Activated CD4-positive, alpha-beta T cell treated with anti-CD3 and anti-CD28 coated beads for 4 hours (primary cell): ENCODE data around the gene ARHGAP9.

Experiments
- DNase-seq, 2 donors: peaks; one replicate each; pipeline ENCODE4 v3.0.0-alpha.2; 2020

The ARHGAP9 gene

DNA sequence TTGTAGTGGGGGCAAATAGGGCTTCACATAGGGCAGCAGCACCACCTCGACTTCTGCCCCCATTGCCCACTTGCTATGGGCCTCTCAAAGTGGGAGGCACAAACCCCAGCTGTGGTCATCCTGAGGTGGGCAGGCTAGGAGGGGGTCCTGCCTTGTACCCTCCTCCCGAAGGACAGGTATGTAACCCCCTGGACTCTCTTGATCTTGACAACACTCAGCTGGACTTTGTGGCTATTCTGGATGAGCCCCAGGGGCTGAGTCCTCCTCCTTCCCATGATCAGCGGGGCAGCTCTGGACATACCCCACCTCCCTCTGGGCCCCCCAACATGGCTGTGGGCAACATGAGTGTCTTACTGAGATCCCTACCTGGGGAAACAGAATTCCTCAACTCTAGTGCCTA is 8.0 kb downstream of the ARHGAP9 start:
- DNase-seq: no peak

DNA sequence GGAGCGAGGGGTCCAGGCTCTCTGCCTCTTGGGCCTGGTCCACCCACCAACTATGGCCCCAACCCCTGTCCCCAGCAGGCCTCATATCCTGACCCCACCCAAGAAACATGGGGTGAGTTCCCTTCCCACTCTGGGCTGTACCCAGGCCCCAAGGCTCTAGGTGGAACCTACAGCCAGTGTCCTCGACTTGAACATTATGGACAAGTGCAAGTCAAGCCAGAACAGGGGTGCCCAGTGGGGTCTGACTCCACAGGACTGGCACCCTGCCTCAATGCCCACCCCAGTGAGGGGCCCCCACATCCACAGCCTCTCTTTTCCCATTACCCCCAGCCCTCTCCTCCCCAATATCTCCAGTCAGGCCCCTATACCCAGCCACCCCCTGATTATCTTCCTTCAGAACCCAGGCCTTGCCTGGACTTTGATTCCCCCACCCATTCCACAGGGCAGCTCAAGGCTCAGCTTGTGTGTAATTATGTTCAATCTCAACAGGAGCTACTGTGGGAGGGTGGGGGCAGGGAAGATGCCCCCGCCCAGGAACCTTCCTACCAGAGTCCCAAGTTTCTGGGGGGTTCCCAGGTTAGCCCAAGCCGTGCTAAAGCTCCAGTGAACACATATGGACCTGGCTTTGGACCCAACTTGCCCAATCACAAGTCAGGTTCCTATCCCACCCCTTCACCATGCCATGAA is 8.6 kb downstream of the ARHGAP9 start:
- DNase-seq: no peak

DNA sequence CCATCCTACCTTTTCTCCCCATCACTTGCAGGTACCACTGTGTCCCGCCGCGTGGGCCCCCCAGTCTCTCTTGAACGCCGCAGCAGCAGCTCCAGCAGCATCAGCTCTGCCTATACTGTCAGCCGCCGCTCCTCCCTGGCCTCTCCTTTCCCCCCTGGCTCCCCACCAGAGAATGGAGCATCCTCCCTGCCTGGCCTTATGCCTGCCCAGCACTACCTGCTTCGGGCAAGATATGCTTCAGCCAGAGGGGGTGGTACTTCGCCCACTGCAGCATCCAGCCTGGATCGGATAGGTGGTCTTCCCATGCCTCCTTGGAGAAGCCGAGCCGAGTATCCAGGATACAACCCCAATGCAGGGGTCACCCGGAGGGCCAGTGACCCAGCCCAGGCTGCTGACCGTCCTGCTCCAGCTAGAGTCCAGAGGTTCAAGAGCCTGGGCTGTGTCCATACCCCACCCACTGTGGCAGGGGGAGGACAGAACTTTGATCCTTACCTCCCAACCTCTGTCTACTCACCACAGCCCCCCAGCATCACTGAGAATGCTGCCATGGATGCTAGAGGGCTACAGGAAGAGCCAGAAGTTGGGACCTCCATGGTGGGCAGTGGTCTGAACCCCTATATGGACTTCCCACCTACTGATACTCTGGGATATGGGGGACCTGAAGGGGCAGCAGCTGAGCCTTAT is 9.2 kb downstream of the ARHGAP9 start:
- no peak for DNase-seq

DNA sequence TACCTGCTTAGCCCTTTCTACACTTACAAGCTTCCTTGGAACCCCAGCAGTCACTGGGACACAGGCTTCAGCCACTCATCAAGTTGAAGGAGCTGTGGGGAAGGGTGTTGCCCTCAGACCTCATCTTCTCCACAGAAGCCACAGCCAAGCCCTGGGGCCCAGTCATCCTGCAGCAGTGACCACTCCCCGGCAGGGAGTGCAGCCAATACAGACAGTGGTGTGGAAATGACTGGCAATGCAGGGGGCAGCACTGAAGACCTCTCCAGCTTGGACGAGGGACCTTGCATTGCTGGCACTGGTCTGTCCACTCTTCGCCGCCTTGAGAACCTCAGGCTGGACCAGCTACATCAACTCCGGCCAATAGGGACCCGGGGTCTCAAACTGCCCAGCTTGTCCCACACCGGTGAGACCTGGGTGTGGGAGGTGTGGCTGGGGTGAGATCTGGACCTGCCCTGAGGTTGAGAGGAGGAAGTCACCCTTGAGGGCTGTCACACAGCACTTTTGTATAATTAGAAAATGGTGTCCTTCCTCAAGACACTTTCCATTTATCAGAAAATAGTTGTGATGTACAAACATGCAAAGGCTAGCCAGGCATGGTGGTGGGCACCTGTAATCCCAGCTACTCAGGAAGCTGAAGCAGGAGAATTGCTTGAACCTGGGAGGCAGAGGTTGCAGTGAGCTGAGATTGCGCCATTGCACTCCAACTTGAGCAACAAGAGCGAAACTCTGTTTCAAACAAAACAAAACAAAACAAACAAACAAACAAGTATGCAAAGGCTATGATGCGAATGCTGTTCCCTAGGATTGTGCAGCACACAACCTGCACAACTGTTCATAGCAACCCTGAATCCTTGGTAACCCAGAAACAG is 10.1 kb downstream of the ARHGAP9 start:
- no peak for DNase-seq

DNA sequence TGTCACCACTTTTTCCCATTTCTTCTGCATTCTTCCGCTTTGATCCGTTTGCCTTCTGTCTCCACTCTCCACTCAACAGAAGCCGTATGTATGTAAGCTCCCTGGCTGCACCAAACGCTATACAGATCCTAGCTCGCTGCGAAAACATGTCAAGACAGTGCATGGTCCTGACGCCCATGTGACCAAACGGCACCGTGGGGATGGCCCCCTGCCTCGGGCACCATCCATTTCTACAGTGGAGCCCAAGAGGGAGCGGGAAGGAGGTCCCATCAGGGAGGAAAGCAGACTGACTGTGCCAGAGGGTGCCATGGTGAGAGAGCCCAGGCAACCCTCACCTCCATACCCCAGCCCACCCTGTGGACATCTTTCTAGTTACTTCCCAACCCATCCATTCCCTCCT is 11.8 kb downstream of the ARHGAP9 start:
- DNase-seq: no peak

DNA sequence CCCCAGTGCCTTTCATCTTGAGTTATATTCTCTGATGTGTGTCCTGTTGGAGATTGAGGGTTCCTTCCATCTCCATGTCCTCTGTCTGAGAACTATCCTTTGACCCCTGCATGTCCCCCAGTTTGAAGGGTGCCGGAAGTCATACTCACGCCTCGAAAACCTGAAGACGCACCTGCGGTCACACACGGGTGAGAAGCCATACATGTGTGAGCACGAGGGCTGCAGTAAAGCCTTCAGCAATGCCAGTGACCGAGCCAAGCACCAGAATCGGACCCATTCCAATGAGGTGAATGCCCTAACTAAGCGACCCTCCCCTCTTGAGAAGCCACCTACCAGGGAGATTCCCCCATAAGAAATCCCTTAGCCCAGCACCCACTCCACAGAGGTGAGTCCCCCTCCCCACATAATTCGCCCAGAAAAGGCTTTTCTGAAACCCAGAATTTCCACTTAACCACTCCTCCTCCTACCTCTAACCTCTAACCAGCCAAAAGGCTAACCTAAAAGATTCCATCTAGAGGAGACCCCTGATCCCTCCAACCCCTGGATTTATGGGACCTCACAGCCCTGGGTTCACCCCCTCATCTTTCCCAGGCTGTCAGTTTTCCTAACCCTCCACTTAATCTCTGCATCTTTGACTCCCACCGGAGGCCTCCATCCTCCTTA is 12.3 kb downstream of the ARHGAP9 start:
- no peak for DNase-seq

DNA sequence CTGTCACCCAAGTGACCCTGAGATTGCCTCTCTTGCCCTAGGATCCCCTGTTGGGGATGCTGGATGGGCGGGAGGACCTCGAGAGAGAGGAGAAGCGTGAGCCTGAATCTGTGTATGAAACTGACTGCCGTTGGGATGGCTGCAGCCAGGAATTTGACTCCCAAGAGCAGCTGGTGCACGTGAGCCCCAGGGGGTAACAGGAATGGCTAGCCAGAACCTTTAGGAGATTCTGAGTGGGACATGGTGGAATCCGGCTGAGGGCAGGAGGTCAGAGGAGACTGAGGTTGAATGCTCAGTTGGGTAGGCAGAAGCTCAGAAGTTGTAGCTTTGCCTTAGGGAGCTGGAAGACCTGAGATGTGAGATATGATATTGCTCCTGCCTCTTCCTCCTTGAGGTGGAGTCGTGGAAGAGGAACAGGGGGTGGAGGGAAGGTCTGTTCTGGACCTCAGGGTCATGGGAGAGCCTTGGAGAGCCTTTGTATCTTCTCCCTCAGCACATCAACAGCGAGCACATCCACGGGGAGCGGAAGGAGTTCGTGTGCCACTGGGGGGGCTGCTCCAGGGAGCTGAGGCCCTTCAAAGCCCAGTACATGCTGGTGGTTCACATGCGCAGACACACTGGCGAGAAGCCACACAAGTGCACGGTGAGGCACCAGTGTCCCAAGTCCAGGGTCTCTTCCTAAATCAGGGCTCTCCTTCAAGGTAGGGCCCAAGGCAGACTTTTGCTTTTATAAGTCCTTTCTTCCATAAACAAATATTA is 13.7 kb downstream of the ARHGAP9 start:
- DNase-seq: no peak

DNA sequence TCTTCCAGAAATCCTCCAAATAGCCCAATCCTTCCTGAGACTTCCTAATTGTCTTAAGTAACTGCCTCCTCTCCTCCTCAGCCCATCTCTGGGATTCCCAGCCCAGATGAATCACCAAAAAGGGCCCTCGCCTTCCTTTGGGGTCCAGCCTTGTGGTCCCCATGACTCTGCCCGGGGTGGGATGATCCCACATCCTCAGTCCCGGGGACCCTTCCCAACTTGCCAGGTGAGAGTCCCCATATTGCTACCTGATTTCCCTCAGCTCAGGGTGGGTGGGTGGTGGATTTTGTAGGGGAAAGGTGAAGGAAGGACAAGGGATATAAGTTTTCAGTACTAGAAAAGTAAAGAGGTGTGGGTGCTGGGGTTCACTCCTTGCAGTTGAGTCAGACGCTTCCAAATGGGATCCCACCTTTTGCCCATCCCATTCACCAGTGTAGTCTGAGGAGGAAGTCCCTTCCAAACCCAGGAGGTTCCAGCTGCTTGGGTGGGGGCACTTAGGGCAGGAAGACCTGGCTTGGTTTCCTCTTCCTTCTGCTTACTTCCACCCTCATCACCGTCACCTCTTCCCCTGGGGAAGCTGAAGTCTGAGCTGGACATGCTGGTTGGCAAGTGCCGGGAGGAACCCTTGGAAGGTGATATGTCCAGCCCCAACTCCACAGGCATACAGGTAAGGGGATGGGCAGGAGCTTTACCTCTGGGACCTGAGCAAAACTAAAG is 14.5 kb downstream of the ARHGAP9 start:
- DNase-seq: no peak

DNA sequence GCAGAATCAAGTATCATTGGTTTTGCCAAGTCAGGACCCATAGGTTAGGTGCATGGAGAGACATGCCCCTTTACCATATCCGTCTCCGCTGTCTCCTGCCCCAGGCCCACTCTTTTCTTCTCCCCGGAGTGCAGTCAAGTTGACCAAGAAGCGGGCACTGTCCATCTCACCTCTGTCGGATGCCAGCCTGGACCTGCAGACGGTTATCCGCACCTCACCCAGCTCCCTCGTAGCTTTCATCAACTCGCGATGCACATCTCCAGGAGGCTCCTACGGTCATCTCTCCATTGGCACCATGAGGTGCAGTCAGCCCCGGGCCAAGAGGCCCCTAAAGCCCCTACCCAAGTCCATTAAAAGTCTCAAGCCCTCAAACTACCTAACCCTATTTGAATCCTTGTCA is 15.1 kb downstream of the ARHGAP9 start:
- no peak for DNase-seq

DNA sequence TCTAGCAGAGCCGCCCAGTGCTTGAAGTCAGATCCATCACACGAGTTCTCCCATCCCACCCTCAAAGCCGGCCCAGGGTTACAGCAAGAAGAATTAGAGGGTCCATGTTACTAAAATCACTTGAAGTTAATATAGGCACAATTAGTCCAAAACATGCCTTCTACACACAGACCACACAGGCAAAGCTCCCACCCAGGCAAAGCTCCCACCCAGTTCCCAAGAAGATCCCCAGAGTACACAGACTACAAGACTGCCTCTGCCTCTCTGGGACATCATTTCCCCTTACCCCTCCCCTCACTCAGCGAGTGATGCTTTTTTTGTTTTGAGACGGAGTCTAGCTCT is 16.8 kb downstream of the ARHGAP9 start:
- no peak for DNase-seq

DNA sequence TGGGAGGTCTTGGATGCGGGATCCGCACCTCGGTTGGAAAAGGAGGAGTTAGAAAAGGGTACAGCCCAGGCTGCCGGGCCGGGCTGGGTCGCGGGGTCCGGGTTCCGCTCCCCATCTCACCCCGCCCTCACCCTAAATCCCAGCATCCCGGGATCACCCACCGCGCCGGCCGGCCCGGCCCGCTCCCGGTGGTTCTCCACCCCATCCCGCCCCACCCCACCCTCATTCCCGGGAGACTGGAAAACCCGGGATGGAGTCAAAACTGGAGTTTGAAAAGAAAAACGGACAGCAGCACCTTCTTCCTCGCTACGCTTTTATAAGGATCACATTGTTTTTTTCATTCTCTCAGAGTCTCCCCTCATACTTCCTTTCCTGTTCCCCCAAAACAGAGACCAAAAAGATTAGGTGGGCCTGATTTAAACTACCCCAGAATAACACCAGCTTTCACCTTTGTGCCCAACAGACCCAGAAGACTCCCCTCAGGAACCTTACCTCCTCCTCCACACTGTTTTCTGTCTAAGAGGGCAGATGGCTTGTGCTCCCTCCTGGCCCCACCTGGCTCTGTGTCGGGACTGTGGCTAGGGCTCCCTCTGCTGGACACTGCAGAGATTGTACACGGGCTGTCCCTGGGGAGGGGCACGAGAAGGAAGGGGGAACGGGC is 17.3 kb downstream of the ARHGAP9 start:
- peak; percentile 85 to 91 for DNase-seq

DNA sequence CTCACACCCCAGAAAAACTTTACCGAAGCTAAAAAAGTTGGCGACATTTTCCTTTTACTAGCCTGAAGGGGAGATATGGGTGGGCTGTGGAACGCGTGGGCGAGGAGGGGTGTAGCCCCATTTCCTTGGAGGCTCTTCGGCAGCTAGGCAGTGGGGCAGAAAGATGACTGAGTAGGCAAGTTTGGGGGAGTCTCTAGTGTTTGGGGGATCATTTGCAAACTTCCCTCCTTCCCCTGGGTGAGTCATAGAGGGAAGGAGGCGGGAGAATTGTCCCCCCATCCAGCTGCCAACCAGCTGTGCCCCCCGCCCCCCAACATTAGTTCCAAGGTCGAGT is 17.8 kb downstream of the ARHGAP9 start:
- peak in 1 of 2 donors; percentile 30 for DNase-seq

DNA sequence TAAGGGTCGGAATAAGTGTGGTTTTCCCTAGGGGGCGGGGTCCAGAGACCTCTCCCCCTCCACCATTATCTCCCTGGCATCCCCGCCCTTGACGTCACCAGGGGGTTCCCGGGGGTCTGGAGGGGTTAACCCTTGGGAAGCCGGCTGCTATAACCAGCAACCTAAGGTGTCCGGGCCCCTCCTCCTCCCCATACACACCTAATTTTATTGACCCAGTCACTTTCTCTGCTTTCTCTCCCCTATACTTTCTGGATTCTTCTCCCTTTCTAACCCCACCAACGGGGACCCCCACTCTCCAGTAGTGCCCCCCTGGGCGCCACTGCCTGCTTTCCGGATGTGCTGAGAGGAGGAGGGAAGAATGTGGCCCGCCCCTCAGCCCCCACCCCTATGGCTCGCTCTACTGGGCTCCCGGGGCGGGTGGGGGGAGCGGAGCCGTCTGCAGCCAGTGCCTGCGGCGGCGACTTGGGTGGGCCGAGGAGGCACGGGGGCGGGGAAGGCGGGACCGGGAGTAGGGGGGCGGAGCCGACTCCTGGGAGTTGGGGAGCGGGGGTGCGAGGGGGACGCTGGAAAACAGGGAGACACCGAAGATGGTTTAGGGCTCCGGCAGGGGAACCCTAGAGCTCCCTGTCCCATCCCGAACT is 18.3 kb downstream of the ARHGAP9 start:
- peak in 1 of 2 donors; percentile 37 for DNase-seq

DNA sequence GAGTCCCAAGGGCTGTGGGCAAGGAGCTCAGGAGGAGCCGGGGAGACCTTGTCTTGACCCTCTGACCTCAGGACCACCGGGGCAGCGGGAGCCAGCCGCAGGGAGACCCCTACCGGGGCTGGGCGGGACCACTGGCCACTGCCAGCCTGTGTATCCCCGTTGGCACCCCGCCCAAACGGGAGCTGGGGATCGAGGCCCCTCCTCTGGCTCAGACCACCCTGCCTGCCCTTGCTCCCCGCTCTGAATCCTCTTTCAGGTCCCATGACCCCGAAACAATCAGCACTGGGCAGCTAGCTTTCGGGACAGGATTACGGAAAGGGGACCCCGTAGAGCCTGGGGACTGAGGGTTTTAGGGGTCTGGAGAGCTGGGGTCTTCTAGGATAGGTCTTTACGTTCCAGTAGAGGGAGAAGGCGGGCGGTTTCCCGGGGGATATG is 18.8 kb downstream of the ARHGAP9 start:
- no peak for DNase-seq

DNA sequence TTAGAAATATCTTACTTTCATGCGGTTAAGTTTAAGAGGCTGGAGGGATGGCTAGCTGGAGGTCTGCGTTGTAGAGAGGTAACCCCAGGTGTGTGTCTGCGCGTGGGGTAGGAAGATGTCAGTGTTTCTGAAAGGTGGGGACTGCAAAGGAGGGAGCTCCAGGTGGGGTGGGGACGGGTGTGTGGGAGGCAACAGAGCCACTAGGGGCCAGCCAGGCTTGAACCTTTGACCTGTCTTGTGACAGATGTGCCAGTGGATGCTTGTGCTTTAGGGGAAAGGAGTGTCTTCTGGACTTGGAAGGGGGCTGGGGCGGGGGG is 19.2 kb downstream of the ARHGAP9 start:
- DNase-seq: no peak

DNA sequence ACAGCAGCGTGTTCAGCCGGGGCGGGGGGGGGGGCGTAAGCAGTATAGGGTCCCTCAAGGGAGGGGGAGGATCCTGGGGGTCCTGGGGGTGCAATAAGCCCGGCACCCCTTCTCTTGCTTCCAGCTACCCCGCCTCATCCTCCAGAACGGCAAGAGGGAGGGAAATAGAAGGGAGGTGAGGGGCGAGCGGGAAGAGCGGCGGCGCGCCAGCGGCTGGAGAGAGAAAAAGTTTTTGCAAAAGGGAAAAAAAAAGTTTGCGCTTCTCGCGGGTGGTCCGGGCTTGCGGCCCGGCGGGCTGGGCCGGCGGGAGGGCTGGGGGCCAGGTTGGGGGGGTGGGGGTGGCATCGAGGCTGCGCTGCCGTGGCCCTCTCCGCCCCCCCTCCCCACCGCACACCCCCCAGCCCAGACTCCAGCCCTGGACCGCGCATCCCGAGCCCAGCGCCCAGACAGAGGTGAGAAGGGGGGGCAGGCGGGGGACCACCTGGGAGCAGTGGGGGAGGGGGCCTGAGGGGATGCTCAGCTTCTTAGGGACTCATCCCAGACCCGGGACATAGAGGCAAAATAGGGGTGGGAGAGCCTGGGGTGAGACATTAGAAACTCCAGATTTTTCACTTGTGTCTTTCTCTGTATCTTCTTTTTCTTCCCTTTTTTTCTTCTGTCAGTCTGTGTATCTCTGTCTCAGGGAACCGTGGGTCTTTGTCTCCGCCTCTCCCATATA is 19.8 kb downstream of the ARHGAP9 start, which contains the start of gene GLI1:
GLI1 (plus strand) TSS at position 36 of the 718 bp plus-strand sequence. CDS start 3,907 bp downstream, outside the sequence.
- DNase-seq: no peak

DNA sequence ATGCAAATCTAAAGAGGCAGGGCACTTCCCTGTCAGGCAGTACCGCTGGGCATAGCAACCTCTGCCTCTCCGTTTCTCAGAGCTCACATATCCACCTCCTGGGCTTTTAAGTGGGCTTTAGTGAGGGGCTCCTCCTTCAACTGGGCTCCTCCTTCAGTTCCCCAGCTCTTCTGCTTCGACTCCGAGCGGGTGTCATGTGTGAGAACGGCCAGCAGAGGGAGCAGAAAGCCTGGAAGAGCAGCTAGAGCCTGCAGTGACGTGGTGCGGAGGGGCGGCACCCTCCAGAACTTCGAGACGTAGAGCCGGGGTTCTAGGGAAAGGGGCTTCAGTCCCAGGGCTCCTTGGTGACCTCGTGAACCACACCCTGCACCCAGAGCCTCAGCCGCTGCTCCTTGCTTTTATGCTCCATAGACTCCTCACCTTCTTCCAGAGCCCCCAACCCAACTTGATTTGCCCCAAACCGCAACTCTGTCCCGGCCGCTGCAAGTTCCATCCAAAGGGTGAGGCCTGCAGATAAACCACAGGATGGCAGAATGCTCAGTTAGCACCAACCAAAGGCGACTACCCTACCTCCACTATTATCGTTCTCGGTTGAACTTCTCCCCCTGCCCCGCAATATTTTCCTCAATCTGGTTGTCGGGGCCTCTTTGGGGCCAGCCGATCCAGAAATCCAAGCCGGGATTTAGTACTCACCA is 20.5 kb downstream of the ARHGAP9 start:
- peak; percentile 87 to 94 for DNase-seq

DNA sequence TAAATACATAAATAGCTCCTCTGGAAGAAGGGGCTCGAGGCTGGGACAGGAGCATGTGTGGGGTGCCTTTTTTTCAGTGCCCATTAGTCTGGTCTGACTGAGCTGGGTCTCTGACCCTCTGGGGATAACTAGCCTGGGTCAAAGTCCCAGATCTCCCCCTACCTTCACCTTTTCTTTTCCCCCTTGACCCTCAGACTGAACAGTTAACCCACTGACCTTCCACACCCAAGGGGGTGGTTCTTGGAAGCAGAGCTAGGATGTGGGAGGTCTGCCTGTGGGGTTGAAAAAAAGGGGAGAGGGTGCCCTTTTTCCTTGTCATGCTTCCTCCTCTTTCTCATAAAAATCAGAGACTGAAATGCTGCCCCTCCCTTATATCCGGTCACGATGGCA is 21.0 kb downstream of the ARHGAP9 start:
- DNase-seq: no peak

DNA sequence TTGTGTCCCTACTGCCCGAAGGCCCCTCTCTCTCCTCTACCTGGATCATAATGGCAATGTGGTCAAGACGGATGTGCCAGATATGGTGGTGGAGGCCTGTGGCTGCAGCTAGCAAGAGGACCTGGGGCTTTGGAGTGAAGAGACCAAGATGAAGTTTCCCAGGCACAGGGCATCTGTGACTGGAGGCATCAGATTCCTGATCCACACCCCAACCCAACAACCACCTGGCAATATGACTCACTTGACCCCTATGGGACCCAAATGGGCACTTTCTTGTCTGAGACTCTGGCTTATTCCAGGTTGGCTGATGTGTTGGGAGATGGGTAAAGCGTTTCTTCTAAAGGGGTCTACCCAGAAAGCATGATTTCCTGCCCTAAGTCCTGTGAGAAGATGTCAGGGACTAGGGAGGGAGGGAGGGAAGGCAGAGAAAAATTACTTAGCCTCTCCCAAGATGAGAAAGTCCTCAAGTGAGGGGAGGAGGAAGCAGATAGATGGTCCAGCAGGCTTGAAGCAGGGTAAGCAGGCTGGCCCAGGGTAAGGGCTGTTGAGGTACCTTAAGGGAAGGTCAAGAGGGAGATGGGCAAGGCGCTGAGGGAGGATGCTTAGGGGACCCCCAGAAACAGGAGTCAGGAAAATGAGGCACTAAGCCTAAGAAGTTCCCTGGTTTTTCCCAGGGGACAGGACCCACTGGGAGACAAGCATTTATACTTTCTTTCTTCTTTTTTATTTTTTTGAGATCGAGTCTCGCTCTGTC is 22.8 kb downstream of the ARHGAP9 start:
- DNase-seq: no peak
